K562 (cell line): ENCODE measurements around the gene DLGAP1. TPM values are rescaled to one million over a fixed set of nuclear protein-coding genes. Genes with fewer than 3 reads are reported as not detected.

ENCODE experiments used
- BRD9 ChIP-seq: fragments of 450-650 bp; IDR thresholded peaks from 2 replicates; pipeline ENCODE4 v1.6.1; 2018; ENCODE audit warnings: low read depth; ENCODE audit not compliant: partially characterized antibody
- FOXJ2 ChIP-seq: fragments of 200-800 bp; sonication (Bioruptor generic); IDR thresholded peaks from 2 replicates; pipeline ENCODE4 v1.6.1; 2016; ENCODE audit warnings: missing genetic modification characterization, missing compliant biosample characterization
- FOXK1 ChIP-seq: sonication (generic); formaldehyde crosslinking; IDR thresholded peaks from 2 replicates; pipeline ENCODE4 v1.8.0; 2022; ENCODE audit warnings: missing genetic modification reagents, mild to moderate bottlenecking, borderline replicate concordance
- GATAD2A ChIP-seq: fragments of 450-650 bp; IDR thresholded peaks from 2 replicates; pipeline ENCODE4 v1.6.1; 2017
- HOXB6 ChIP-seq: fragments of 250-450 bp; sonication (Bioruptor Pico); IDR thresholded peaks from 2 replicates; pipeline ENCODE4 v1.5.1; 2022; ENCODE audit warnings: mild to moderate bottlenecking, borderline replicate concordance
- PTTG1 ChIP-seq: fragments of 450-650 bp; IDR thresholded peaks from 2 replicates; pipeline ENCODE4 v1.6.1; 2016; ENCODE audit warnings: low read depth, mild to moderate bottlenecking, missing genetic modification characterization, missing compliant biosample characterization
- RFX7 ChIP-seq: fragments of 250-450 bp; sonication (Bioruptor Pico); IDR thresholded peaks from 2 replicates; pipeline ENCODE4 v1.5.1; 2021; ENCODE audit warnings: mild to moderate bottlenecking
- SMAD1 ChIP-seq: fragments of 150-350 bp; IDR thresholded peaks from 2 replicates; pipeline ENCODE4 v1.6.1; 2014; ENCODE audit warnings: low read length, low read depth; ENCODE audit not compliant: partially characterized antibody
- TEAD4 ChIP-seq, 2 experiments: sonication (generic) in 1 of 2; formaldehyde crosslinking in 1 of 2; IDR thresholded peaks; 2 replicates each; pipeline versions ENCODE4 v1.6.1 to v1.8.0; 2012 to 2022; ENCODE audit warnings: borderline replicate concordance in 1 of 2, inconsistent platforms in 1 of 2, low read length in 1 of 2, mild to moderate bottlenecking in 1 of 2, missing genetic modification reagents in 1 of 2
- ZNF311 ChIP-seq: fragments of 250-450 bp; sonication (Bioruptor Pico); IDR thresholded peaks from 2 replicates; pipeline ENCODE4 v1.4.0; 2020; ENCODE audit warnings: mild to moderate bottlenecking, moderate library complexity
- ZNF507 ChIP-seq: conservative IDR thresholded peaks from 2 replicates; pipeline ENCODE4 v1.6.1; 2017; ENCODE audit warnings: missing genetic modification characterization, missing compliant biosample characterization
- polyA plus RNA-seq, 8 experiments: library from polyadenylated mRNA; depleted of rRNA in 4 of 8; stranded (reverse) in 5 of 8; unstranded in 3 of 8; fragments of >200 nt; fragmentation: Nextera tagmentation in 2 of 8; fragmentation: Illumina TruSeq in 1 of 8; extraction: Ambion mirVana in 2 of 8; extraction: Trizol in 1 of 8; gene quantifications; 2 replicates each; pipeline versions ENCODE4 v1.2.1 to v1.2.3, GENCODE V29; 2011 to 2014; ENCODE audit warnings: inconsistent platforms in 1 of 8, missing spikeins in 1 of 8
- total RNA-seq, 7 experiments: library from RNA; depleted of rRNA in 6 of 7; stranded (reverse); fragments of >200 nt in 6 of 7; fragmentation: Illumina TruSeq in 2 of 7; extraction: Trizol in 2 of 7; gene quantifications; 2 replicates each; pipeline versions ENCODE4 v1.2.1 to v1.2.3, GENCODE V29; 2011 to 2021; ENCODE audit warnings: low replicate concordance in 1 of 7
- TF ChIP-seq, protein P1 (sequence below): fragments of 250-450 bp; sonication (Bioruptor Pico); IDR thresholded peaks from 2 replicates; pipeline ENCODE4 v1.4.0; 2020
- TF ChIP-seq, protein P2 (sequence below), 2 experiments: fragments of 250-450 bp in 1 of 2; fragments of 450-650 bp in 1 of 2; sonication (Bioruptor Pico) in 1 of 2; IDR thresholded peaks; 2 replicates each; pipeline versions ENCODE4 v1.6.1 to v1.8.0; 2016 to 2021; ENCODE audit warnings: mild to moderate bottlenecking in 2 of 2, moderate library complexity in 2 of 2, missing compliant biosample characterization in 1 of 2, missing genetic modification characterization in 1 of 2
- TF ChIP-seq, protein P3 (sequence below): fragments of 200-800 bp; sonication (Bioruptor generic); IDR thresholded peaks from 2 replicates; pipeline ENCODE4 v1.6.1; 2016; ENCODE audit warnings: missing genetic modification characterization, missing compliant biosample characterization

The DLGAP1 gene
- total and polyA plus RNA-seq, 9 of the 15 experiments (the other 6 are each of a cell fraction or from before 2014, with no cell fraction given): 0.04 to 0.22 (median 0.08) TPM

DNA sequence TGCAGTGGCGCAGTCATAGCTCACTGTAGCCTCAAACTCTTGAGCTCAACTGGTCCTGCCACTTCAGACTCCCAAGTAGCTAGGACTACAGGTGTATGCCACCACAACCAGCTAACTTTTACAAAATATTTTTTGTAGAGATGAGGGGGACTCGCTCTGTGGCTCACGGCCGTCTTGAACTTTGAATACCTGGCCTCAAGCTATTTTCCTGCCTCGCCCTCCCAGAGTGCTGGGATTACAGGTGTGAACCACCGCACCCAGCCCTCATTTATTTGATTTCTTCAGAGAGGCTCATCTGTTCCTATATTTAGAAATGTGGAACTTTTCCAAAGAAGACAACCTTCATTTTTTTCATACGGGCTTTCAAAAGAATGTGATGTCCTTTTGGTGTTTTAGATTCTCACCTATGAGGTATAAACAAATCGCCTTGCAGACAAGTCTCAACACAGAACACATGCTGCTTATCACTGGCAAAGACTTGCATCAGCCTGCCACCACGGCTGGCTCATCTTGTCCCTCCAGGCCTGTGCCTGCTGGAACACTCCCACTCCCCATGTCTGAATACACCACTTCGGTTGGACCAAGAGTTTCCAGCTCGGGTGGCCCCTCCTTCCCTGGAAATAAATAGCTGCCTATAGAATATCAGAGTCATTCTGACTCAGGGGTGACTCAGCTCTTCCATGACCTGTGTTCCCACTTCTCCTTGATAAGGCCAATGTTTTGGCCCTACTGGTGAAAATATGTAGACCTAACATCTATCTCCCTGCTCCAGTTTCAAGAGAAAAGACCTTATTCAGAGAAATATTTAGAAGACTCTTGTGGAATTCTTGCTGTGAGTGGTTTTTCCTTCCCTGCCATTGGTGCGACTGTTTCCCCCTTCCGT lies 802.5 kb downstream of the DLGAP1 start (continued):
- TF ChIP-seq, protein P1, sequence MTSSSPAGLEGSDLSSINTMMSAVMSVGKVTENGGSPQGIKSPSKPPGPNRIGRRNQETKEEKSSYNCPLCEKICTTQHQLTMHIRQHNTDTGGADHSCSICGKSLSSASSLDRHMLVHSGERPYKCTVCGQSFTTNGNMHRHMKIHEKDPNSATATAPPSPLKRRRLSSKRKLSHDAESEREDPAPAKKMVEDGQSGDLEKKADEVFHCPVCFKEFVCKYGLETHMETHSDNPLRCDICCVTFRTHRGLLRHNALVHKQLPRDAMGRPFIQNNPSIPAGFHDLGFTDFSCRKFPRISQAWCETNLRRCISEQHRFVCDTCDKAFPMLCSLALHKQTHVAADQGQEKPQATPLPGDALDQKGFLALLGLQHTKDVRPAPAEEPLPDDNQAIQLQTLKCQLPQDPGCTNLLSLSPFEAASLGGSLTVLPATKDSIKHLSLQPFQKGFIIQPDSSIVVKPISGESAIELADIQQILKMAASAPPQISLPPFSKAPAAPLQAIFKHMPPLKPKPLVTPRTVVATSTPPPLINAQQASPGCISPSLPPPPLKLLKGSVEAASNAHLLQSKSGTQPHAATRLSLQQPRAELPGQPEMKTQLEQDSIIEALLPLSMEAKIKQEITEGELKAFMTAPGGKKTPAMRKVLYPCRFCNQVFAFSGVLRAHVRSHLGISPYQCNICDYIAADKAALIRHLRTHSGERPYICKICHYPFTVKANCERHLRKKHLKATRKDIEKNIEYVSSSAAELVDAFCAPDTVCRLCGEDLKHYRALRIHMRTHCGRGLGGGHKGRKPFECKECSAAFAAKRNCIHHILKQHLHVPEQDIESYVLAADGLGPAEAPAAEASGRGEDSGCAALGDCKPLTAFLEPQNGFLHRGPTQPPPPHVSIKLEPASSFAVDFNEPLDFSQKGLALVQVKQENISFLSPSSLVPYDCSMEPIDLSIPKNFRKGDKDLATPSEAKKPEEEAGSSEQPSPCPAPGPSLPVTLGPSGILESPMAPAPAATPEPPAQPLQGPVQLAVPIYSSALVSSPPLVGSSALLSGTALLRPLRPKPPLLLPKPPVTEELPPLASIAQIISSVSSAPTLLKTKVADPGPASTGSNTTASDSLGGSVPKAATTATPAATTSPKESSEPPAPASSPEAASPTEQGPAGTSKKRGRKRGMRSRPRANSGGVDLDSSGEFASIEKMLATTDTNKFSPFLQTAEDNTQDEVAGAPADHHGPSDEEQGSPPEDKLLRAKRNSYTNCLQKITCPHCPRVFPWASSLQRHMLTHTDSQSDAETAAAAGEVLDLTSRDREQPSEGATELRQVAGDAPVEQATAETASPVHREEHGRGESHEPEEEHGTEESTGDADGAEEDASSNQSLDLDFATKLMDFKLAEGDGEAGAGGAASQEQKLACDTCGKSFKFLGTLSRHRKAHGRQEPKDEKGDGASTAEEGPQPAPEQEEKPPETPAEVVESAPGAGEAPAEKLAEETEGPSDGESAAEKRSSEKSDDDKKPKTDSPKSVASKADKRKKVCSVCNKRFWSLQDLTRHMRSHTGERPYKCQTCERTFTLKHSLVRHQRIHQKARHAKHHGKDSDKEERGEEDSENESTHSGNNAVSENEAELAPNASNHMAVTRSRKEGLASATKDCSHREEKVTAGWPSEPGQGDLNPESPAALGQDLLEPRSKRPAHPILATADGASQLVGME (CRISPR knock-in tag): 0 out of 2 replicates have a peak, but pooled peaks have one; percentile 47
- TF ChIP-seq TEAD4 (IDR thresholded peaks at IDR 0.05; ENCODE audit: low read length): peak; percentile 92
- no peak for TF ChIP-seq TEAD4 (CRISPR knock-in tag; IDR thresholded peaks at IDR 0.05; ENCODE audit: borderline replicate concordance)
- 0 out of 2 replicates have a peak, but pooled peaks have one; percentile 10 for TF ChIP-seq ZNF507 (tag)
- TF ChIP-seq, protein P2, sequence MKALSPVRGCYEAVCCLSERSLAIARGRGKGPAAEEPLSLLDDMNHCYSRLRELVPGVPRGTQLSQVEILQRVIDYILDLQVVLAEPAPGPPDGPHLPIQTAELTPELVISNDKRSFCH (CRISPR knock-in tag; IDR thresholded peaks at IDR 0.05): no peak; the same call in 1 of the 2 replicates
- TF ChIP-seq, protein P2 (tag; IDR thresholded peaks at IDR 0.05): peak; percentile 85
- TF ChIP-seq FOXJ2: peak; percentile 98
- no peak for TF ChIP-seq FOXK1 (CRISPR knock-in tag)
- TF ChIP-seq SMAD1: peak; percentile 85
- TF ChIP-seq, protein P3, sequence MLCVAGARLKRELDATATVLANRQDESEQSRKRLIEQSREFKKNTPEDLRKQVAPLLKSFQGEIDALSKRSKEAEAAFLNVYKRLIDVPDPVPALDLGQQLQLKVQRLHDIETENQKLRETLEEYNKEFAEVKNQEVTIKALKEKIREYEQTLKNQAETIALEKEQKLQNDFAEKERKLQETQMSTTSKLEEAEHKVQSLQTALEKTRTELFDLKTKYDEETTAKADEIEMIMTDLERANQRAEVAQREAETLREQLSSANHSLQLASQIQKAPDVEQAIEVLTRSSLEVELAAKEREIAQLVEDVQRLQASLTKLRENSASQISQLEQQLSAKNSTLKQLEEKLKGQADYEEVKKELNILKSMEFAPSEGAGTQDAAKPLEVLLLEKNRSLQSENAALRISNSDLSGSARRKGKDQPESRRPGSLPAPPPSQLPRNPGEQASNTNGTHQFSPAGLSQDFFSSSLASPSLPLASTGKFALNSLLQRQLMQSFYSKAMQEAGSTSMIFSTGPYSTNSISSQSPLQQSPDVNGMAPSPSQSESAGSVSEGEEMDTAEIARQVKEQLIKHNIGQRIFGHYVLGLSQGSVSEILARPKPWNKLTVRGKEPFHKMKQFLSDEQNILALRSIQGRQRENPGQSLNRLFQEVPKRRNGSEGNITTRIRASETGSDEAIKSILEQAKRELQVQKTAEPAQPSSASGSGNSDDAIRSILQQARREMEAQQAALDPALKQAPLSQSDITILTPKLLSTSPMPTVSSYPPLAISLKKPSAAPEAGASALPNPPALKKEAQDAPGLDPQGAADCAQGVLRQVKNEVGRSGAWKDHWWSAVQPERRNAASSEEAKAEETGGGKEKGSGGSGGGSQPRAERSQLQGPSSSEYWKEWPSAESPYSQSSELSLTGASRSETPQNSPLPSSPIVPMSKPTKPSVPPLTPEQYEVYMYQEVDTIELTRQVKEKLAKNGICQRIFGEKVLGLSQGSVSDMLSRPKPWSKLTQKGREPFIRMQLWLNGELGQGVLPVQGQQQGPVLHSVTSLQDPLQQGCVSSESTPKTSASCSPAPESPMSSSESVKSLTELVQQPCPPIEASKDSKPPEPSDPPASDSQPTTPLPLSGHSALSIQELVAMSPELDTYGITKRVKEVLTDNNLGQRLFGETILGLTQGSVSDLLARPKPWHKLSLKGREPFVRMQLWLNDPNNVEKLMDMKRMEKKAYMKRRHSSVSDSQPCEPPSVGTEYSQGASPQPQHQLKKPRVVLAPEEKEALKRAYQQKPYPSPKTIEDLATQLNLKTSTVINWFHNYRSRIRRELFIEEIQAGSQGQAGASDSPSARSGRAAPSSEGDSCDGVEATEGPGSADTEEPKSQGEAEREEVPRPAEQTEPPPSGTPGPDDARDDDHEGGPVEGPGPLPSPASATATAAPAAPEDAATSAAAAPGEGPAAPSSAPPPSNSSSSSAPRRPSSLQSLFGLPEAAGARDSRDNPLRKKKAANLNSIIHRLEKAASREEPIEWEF: peak; percentile 91; the same call in 1 of the 2 replicates
- TF ChIP-seq ZNF311 (CRISPR knock-in tag): peak; percentile 84
- TF ChIP-seq GATAD2A: no peak
- peak; percentile 75 for TF ChIP-seq PTTG1 (tag)
- TF ChIP-seq HOXB6: no peak
- no peak for TF ChIP-seq BRD9
- TF ChIP-seq RFX7 (CRISPR knock-in tag): 0 out of 2 replicates have a peak, but pooled peaks have one; percentile 43
